Nephron progenitor cell (in vitro differentiated cells): ENCODE measurements around the gene CADM1.

Experiments
- DNase-seq: peaks from one replicate; pipeline ENCODE4 v3.0.0; 2021
- H3K27ac Mint-ChIP-seq: 2 replicates; pipeline ENCODE4 v1.8.0; 2021; ENCODE audit warnings: mild to moderate bottlenecking, moderate library complexity, mixed read lengths
- H3K27me3 Mint-ChIP-seq: 2 replicates; pipeline ENCODE4 v1.8.0; 2021; ENCODE audit warnings: mild to moderate bottlenecking, low read depth, mixed read lengths; ENCODE audit not compliant: poor library complexity
- H3K36me3 Mint-ChIP-seq: 2 replicates; pipeline ENCODE4 v1.8.0; 2021; ENCODE audit warnings: low read depth, mixed read lengths
- H3K4me1 Mint-ChIP-seq: 2 replicates; pipeline ENCODE4 v1.8.0; 2021; ENCODE audit warnings: mixed read lengths
- H3K4me3 Mint-ChIP-seq: 2 replicates; pipeline ENCODE4 v1.8.0; 2021; ENCODE audit warnings: mild to moderate bottlenecking, moderate library complexity, mixed read lengths
- H3K9me3 Mint-ChIP-seq: 2 replicates; pipeline ENCODE4 v1.8.0; 2021; ENCODE audit warnings: mild to moderate bottlenecking, moderate library complexity, mixed read lengths
- TF ChIP-seq, protein P1 (sequence below): fragments of 200-600 bp; sonication (generic); IDR thresholded peaks from 2 replicates; pipeline ENCODE4 v1.5.0; 2021; ENCODE audit warnings: antibody characterized with exemption

Gene CADM1

DNA sequence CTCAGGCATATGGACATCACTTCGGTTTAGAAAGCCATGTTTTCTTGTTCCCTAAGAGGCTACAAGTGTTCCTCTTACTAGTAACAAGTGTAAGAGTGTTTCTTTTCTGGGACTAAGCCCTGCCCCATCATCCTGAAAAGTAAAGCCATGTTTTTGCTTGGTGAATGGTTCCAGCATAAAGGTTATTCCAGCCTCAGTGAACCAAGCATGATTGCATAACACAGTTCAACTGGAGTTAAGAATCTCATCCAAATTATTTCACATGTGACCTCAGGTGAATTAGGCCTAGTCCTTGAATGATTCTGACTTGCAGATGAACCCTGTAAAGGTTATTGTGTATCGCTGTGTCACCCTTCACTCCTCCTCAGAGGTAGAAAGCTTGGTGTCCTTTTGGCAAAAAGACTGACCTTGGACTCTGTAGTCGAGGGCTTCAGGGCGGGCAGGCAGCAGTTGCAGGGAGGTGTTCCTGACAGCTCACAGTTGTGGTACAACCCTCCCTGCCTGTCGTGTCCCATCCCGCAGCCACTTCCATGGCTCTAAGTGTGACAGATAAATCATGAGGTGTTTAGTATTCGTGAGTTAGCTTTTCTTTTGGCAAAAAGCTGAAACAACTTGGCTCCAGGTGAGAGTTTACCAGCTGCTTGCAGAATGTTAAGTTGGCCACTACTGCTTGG is 321.8 kb downstream of the CADM1 start:
- DNase-seq, result no peak
- Mint-ChIP-seq H3K36me3 (peaks cover 28% of the 10 kb centered on the region), H3K4me3 (no peak overlapping the region), H3K4me1 (peaks cover 96% of the 10 kb centered on the region), H3K9me3 (no peaks in the 10 kb centered on the region), H3K27ac (peak overlapping the region; percentile 94), H3K27me3 (peaks cover 4% of the 10 kb centered on the region)
- TF ChIP-seq, protein P1, sequence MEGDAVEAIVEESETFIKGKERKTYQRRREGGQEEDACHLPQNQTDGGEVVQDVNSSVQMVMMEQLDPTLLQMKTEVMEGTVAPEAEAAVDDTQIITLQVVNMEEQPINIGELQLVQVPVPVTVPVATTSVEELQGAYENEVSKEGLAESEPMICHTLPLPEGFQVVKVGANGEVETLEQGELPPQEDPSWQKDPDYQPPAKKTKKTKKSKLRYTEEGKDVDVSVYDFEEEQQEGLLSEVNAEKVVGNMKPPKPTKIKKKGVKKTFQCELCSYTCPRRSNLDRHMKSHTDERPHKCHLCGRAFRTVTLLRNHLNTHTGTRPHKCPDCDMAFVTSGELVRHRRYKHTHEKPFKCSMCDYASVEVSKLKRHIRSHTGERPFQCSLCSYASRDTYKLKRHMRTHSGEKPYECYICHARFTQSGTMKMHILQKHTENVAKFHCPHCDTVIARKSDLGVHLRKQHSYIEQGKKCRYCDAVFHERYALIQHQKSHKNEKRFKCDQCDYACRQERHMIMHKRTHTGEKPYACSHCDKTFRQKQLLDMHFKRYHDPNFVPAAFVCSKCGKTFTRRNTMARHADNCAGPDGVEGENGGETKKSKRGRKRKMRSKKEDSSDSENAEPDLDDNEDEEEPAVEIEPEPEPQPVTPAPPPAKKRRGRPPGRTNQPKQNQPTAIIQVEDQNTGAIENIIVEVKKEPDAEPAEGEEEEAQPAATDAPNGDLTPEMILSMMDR, result no peak

DNA sequence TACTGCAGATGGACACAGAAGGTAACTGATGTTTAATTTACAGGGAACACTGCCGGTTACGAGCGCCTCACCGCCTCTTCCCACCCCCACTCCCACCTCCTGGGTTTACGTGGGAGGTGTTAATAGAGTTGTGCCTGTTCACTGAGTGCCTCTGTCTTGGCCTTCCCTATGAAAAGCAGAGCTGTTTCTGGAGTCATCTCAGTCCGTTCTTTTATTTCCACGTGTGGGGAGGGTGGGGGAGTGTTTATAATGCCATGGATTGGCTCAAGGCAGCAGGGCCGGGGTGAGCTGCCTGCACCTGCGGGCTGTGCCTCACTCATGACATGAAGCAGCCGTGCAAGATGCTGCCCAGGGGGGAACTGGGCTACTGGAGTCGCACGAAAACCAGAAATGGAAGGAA is 322.7 kb downstream of the CADM1 start:
- peaks cover 96% of the 10 kb centered on the region for H3K4me1 Mint-ChIP-seq

DNA sequence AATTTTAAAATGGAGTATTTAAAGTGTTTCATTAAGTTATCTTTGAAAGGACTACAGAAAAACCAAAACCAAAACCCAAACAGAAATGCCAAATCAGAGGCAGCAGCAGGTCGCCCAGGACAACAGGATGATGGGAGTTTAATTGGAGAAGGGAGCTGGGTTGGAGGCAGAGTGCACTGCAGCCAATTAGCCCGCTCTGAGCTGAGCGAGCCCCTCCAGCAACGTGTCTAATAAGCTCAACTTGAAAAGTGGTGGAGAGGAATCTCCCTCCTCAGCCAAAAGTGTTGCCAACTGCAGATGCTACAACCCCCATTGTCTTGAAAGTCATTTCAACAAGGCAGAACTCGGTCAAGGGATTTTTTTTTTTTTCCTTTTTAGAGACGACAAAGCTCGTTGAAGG is 323.9 kb downstream of the CADM1 start:
- no peaks in the 10 kb centered on the region for H3K9me3 Mint-ChIP-seq
- H3K4me3 Mint-ChIP-seq, result peak overlapping the region; percentile 44
- DNase-seq, result no peak
- H3K27ac Mint-ChIP-seq, result peak overlapping the region; percentile 86
- H3K36me3 Mint-ChIP-seq, result peaks cover 33% of the 10 kb centered on the region
- H3K4me1 Mint-ChIP-seq, result peaks cover 96% of the 10 kb centered on the region
- TF ChIP-seq, protein P1, result no peak
- H3K27me3 Mint-ChIP-seq, result peaks cover 4% of the 10 kb centered on the region

More for the DNA sequence above, 322.7 kb downstream of the CADM1 start:
- peak overlapping the region; percentile 94 for H3K27ac Mint-ChIP-seq
- DNase-seq, result peak; percentile 47
- H3K9me3 Mint-ChIP-seq, result no peaks in the 10 kb centered on the region
- peaks cover 34% of the 10 kb centered on the region for H3K36me3 Mint-ChIP-seq
- peaks cover 4% of the 10 kb centered on the region for H3K27me3 Mint-ChIP-seq
- TF ChIP-seq, protein P1, result no peak
- peak overlapping the region; percentile 33 for H3K4me3 Mint-ChIP-seq

DNA sequence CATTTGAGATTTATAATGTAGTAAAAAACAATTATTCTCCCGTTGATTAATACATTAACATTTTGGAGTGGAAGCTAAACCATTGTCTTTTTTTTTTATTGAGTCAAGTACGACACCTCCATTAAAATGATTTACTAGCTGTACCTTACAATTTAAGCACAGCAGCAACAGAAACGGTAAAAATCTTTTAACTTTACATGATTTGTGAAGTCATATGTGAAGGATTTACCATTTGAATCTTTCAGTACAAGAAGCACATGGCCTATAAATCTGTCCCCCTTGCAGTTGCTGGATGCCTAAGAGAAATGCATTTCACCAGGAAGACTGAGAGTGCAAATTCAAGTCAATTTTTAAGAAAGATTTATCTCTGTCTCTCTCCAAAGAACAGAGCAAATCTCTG is 324.6 kb downstream of the CADM1 start:
- no peak for DNase-seq
- H3K27me3 Mint-ChIP-seq, result peaks cover 4% of the 10 kb centered on the region
- H3K27ac Mint-ChIP-seq, result peak overlapping the region; percentile 86
- peaks cover 39% of the 10 kb centered on the region for H3K36me3 Mint-ChIP-seq
- TF ChIP-seq, protein P1, result no peak
- no peaks in the 10 kb centered on the region for H3K9me3 Mint-ChIP-seq
- H3K4me3 Mint-ChIP-seq, result peak overlapping the region; percentile 44
- H3K4me1 Mint-ChIP-seq, result peaks cover 100% of the 10 kb centered on the region

DNA sequence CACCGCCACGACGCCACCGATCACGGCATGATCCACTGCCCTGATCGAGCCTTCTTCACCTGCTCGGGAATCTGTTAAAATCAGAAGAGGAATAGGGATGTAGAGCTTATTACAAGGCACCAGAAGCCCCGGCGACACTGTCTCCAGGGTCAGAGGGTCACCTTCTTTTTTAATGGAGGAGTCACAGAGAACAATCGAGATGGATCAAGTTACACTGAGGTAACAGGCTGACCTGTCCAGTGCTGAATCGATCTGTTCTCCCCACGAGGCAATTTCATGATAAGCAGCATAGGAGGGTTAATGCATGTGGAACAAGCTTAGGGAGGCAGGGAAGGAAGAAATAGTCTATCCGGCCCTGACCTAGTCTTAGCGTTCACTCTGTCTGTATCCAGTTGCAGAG is 325.5 kb downstream of the CADM1 start:
- Mint-ChIP-seq H3K27me3 (peaks cover 4% of the 10 kb centered on the region), H3K36me3 (peaks cover 48% of the 10 kb centered on the region), H3K4me3 (peak overlapping the region; percentile 4), H3K27ac (peak overlapping the region; percentile 63), H3K9me3 (no peaks in the 10 kb centered on the region), H3K4me1 (peaks cover 92% of the 10 kb centered on the region)
- DNase-seq, result peak; percentile 29
- TF ChIP-seq, protein P1, result no peak

DNA sequence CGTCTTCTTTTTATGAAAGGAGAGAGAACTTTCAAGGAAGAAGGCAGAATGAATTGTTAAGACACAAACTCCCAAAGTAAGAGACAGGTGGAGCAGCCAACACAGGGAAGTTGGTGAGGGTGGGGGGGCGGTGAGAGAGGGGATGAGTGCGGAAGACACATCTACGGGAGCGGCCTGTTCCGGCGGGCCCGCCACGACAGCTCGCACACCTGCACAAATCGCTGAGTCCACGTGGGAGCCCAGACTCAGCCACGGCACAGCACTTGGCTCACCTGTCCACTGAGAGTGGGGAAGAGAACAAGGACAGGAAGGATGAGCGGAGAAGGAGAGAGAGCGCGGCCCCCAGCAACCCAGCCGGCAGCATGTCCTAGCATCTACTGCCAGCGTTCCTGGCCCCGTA is 331.1 kb downstream of the CADM1 start:
- Mint-ChIP-seq H3K9me3 (no peaks in the 10 kb centered on the region), H3K36me3 (peaks cover 63% of the 10 kb centered on the region), H3K4me1 (peaks cover 67% of the 10 kb centered on the region), H3K4me3 (no peak overlapping the region), H3K27ac (no peak overlapping the region), H3K27me3 (no peaks in the 10 kb centered on the region)
- TF ChIP-seq, protein P1, result no peak
- no peak for DNase-seq
